Measurements from ENCODE around the gene AFF1.

The AFF1 gene

DNA sequence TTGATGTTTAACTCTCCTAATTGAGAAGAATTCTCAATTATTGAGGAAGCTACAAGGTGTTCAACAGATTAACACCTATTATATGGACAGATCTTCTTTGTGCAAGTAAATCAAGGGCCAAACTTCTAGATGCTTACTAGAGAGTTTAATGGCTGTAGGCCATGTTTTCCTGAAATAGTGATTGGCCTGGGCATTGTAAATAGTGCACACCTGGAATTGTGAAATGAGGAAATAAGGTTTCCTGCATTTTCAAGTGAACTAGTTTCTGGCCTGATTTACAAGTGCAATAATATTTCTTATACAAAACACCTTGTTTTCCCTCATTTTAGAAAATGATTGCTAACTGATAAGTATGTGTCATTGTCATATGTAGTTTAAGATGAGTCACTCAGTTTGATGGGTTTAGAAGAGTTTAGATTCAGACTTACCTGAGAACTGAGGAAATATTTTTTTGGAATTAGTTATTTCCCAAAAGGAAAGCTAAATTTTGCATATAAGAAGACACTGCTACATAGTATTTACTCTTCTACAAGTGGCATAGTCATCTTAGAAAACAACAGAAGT is 21.2 kb downstream of the AFF1 start:
- no peak for DNase-seq (ENCODE audit: low spot score)

DNA sequence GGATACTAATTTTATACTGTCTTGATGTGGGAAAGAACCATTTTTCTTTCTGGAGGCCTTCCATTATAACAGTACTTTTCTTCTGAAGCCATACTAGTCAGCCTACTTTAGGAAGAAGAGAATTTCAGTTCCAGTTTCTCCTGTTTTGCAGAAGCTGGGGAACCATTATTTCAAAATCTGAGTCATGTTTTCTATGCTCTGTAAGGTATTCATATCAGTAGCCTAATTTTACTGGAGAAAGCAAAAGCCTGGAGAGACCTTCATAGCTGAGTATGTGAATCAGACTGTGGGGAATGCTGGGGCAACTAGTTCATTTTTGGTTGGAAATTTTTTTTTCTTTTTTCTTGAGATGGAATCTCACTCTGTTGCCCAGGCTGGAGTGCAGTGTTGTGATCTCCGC is 22.4 kb downstream of the AFF1 start:
- DNase-seq (ENCODE audit: low spot score) = no peak

DNA sequence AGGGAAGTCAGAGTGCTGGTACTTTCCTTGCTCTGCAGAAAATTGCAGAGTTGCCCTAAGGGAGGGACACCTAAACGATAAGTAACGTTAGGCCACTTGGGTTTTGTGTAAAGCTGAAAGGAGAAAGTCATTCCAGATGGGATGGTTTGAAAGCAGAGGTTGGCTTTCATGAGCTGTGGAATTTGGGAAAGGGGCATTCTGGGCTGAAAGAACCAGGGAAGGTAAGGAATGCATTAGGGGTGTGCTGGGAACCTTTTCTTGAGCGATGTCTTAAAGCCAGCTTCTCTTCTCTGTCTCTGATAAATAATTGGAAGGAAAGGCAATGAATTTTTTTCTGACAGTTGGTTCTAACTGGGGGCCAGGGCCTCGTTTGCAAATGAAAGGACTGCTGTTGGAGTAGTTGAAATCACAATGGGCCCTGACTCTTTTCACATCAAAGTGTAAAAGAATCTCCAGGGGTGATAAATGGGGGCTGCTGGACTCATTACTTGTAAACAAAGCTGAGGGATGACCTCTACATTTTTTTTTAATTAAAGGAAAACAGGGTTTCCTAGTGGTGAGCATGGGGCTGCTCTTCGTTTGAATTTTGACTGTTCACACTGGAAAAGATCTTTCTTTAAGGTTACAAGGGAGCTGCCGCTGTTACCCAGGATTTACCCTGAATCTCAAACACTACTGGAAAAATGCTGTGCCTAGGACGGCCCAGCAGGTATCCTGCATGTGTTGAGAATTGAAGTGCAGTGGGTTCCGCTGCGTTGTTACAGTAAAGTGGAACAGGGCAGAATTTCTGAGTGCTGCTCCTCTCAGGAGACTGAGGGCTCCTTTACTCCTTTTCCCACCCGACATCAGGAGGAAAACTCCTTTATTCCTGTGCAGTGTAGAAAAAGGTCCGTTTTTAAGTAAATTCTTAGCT is 25.0 kb downstream of the AFF1 start:
- no peak for DNase-seq (ENCODE audit: low spot score)

DNA sequence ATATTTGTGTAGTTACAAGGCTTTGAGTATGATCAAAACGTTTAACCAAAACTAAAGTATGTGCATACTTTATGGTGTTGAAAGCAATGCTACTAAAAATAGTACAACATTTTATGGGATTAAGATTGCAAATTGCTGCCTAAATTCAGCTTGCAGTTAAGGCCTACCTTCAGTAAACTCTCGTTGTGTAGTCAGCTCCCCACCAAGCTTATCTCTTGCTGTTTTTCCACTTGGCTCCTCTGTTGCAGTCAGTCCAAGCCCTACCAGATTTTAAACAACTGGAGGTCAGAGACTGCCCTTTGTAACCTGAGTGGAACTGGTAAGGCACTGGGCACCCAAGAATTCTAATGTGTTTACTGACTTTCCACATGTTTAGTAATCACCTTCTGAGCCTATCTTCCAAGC is 25.7 kb downstream of the AFF1 start:
- no peak for DNase-seq (ENCODE audit: low spot score)

DNA sequence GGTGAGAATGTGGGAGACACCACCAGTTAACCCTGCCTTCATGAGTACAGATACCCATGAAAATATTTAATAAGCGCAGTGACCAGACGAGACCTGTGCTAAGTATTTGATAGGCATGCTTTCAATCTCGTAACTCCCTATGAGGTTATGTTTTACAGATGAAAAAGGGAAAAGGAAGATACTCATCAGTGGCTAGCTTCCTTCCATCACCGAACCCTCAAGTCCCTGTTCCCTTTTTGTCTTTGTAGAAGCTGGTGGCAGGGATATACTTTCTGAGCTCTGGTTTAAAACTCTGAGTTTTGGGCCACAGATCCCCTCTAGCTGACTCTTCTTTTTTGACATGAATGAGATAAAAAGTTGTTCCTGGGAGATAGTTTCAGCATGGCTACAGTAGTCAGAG is 26.3 kb downstream of the AFF1 start:
- no peak for DNase-seq (ENCODE audit: low spot score)

DNA sequence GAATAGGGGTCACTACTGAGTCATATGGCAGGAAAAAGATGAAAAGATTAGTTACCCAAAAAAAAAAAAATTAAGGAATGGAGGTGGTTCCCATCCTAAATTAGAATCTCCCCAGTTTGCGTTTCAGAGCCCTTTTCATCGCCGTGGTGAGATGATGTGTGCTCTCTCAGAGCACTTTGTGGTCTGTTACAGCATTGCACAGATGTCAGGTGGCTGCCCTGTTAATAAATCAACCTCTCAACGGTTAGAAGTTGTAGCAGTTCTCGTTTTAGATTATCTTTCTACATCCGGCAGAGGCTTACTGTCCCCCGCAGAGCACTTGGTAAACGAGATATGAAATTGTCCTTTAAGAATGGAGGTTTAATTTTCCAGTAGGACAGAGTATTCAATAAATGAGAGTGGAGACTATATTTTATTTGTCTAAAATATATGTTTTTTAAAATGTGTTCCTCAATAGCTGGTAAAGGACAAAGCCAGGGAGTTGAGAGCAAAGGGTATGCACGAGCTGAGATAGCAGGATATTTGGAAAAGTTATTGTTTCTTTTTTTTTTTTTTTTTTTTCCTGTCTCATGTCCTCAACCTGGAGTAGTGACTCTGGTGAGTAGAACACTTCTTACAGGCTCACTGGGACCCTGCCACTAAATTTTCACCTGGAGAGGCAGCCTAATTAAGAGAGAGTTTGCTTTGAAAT is 26.9 kb downstream of the AFF1 start:
- DNase-seq (ENCODE audit: low spot score) = peak; percentile 48

DNA sequence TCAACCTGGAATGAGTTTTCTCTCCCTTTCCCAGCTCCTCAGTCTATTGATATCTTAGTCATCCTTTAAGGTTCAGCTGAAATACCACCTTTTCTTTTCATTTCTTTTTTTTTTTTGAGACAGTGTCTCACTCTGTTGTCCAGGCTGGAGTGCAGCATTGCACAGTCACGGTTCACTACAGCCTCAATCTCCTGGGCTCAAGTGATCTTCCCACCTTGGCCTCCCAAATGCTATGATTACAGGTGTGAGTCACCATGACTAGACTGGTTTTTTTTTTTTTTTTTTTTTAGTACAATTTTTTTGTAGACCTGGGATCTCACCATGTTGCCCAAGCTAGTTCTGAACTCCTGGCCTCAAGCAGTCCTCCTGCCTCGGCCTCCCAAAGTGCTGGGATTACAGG is 28.9 kb downstream of the AFF1 start:
- no peak for DNase-seq (ENCODE audit: low spot score)

DNA sequence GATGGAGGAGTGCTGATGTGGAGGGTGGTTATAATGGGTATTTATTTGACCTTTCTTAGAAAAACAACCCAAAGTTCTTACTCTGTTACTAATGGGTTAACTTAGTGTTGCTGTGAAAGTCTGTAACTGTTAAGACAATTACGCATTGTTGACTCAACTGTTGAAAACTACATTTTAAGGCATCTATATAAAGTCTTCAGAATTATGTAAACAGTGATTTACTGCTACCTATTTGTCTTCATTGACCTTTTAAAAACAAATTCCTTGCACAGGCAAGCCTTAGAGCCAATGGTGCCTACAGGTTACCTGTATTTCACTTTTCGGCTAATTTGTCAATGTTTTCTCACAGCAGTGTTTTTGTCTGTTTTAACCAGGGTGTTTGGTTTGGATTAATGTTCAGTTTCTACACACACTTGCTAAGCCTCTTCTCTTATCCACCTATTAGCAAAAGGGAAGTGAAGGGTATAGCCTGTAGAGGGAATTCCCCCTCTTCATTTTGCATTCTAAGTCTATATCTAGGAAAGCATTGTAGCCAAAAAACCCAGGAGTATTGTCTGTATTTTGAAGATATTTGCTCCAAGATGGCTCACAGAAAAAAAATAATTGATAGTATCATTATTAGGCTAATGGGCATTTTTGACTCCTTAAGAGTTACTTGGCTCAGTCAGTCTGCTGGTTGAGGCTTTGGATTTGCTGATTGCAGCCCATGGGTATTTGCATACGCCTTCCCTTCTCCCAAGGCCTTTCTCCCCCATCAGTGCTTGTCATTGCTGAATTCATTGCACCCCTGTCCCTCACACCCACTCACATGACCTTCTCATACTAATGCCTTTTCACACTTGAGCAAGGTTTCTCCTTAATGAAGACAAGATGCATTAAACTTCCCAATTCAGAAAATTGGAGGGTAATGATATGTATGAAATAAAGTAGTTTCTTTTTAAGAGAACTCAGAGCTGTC is 30.5 kb downstream of the AFF1 start:
- DNase-seq (ENCODE audit: low spot score) = no peak

DNA sequence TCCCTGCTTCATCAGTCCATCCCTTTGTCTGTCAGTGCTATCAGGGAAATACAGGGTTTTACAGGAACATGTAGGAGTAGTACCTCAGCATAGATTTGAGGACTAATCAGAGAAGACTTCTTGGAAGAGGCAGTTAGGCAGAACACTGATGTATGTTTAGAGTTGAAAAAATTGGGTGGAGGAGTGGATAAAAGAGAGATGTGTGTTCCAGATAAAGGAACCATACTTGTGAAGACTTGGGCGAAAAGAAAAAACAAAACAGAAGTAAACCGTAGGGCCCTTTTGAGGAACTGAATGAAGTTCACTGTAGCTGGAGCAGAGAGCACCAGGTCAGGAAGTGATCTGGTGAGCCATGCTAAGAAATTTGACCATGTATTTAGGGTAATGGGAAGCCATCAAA is 32.3 kb downstream of the AFF1 start:
- no peak for DNase-seq (ENCODE audit: low spot score)

DNA sequence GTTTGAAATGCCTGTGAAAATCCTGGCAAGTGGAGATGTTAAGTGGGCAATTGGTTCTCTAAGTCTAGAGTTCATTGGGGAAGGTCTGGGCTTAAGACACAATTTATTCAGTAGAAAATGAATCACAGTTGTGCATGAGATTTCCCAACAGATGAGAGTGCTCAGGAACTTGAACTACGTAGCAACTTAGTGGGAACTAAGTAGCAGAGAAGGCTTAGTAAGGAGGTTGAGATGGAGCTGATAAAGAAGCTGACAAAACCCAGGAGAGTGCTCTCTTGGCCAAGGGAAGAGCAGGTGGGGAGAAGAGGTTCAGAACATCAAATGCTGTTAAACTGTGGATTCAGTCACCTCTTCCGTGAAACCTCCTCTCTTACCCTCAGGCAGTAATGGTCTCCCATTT is 33.0 kb downstream of the AFF1 start:
- DNase-seq (ENCODE audit: low spot score) = no peak

DNA sequence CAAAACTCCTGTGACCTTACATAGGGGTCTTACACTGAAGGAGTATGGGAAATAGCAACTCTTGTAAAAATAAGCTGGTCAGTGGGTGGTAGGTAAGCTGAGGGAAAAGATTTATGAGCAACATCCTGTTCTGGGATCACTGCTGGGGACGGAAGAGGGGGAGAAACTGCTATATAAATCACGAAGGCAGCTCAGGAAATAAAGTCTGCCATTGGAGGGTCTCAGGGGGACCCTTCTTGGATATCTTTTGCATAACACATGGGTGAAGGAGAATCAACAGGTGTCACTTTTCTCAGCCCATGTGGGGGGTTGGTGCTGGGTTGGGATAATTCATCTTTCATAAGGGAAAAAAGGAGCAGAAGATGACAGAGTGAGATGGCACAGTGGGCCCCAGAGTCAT is 33.7 kb downstream of the AFF1 start:
- no peak for DNase-seq (ENCODE audit: low spot score)

DNA sequence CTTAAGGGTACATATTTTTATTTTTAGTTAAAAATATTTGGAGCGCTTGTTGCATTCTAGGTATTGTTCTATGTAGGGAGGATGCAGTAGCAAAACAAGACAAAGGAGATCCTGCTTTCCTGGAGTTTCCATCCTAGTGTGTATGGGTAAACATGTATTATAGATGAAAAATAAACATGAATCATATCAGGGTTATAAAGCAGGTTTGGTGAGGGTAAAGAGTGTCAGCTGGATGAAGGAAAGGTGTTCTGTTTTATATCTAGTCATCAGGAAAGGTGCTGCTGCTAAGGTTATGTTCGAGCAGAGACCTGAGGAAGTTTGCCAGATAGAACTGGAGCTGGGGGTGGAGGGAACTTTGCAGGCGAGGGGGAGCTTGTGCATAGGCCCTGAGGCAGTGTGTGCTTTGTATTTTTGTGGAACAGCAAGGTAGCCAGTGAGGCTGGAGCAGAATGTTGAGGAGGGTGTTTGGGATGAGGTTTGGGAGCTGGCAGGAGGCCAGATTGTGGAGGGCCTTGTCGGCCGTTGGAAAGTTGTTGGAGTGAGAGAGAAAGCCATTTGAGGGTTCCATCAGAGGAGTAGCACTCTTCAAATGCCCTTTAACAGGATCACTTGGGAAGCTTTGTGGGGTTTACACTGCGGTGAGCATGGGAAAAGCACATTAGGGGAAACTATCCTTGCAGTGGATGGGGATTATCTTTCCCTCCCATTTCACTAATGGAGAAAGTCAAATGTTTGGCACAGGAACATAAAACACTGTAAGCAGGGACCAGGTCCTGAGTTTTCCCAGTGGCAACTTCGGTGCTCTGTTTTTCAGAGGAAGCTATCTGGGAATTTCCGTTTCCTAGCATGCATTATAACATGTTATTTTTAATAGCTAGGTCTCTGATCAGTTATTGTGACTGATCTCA is 35.9 kb downstream of the AFF1 start:
- no peak for DNase-seq (ENCODE audit: low spot score)

DNA sequence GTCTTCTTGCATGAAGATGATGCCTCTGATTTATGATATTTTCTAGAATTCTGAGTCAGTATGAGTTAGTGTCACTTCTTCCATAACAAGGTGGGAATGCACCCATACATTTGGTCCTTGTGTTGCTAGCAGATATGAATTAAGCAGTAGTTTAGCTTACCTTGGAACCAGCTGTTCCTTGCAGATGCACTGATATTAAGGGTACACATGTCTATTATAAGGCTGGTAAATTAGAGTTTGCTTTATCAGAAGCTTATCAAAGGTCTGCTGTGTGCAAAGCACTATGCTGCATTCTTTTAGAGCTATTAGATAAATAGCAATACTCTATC is 36.5 kb downstream of the AFF1 start:
- DNase-seq (ENCODE audit: low spot score) = no peak

DNA sequence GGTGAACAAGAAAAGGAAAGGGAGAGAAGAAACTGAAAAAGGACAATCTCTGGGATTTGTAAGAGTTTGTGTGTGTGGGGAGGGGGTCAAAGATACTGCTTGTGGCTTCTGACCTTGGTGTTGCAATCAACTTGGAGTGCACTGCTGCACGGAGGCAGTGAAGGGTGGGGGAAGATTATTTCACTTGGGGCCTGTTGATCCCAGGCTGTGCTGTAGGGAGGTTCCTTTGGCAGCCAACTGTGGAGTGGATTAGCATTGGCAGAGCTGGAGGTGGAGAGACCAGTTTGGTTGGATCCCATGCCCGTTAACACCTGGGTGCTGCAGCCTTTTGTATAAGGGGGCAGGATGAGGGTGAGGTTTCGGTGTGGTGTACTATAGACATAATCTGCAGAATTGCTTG is 38.2 kb downstream of the AFF1 start:
- no peak for DNase-seq (ENCODE audit: low spot score)

DNA sequence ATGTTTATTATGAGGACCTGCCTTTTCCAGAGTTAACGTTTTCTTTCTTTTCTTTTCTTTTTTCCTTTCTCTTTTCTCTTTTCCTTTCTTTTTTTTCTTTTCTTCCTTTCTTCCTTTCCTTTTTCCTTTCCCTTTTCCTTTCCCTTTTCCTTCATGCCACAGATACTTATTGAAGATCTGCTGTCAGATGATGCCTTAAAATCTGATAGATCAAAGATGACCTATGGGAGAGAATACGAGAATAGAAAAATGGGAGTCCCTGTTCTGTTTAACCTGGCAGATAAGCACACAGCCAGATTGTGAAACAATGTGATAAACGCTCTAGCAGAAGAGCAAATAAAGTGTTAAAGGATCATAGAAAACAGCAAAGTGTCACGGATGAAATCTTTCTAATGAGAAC is 38.9 kb downstream of the AFF1 start:
- no peak for DNase-seq (ENCODE audit: low spot score)

DNA sequence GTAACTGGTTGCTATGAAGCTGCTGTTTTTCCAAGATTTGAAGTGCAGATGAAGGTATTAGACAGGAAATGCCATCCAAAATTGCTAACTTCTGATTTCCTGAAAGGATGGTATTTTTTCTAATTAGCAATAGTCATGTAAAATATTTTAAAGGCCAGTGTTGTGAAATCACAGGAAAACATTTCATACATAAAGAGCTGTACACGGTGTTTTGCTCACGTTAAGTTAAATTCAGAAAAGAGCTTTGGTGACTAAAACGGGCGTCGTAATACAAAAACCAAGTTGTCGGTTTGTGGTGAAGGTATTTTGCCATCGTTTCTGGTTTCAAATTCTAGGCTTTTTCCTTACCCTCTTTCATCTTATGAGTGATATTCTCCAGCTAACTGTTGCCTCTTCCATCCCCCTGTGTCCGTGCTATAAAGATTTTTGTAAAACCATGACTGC is 39.8 kb downstream of the AFF1 start:
- no peak for DNase-seq (ENCODE audit: low spot score)

DNA sequence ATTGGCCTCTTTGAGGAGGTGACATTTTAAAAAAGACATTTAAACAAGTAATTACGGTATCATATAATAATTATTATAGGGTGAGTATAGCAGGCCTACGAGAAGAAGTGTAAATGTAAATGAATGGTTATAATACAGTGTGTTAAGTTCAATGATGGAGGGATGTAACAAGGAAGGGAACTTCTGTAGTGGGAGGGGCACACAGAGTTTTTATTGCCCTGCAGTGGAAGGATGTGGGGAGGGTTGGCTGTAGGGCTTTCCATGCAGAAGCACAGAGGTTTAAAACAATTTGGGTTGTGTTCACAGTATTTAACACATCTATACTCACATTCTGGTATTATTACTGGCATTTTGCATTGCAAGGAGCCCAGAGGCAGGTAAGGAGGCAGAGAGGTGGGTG is 41.1 kb downstream of the AFF1 start:
- DNase-seq (ENCODE audit: low spot score) = no peak

DNA sequence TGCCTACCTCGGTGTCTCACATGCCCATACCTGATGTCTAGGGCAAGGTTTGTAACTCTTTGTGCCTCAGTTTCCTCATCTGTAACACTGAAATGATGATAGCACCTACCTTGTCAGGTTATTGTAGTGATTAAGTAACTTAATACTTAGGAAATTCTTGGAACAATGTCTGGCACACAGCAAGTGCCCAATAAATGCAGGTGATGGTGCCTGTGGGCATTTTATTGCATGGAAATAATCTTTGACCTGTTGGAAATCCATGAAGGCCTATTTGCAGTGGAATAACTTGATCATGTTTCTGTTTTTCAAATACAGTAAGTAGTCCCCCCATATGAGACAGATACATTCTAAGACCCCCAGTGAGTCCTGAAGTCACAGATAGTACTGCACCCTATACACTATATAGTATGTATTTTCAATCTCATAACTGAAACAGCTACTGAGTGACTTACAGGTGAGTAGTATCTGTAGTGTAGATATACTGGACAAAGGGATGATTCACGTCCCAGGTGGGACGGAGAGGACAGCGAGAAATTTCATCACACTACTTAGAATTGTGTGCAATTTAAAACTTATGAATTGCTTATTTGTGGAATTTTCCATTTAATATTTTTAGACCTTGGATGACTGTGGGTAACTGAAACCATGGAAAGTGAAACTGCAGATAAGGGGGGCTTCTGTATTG is 42.1 kb downstream of the AFF1 start:
- DNase-seq (ENCODE audit: low spot score) = no peak

DNA sequence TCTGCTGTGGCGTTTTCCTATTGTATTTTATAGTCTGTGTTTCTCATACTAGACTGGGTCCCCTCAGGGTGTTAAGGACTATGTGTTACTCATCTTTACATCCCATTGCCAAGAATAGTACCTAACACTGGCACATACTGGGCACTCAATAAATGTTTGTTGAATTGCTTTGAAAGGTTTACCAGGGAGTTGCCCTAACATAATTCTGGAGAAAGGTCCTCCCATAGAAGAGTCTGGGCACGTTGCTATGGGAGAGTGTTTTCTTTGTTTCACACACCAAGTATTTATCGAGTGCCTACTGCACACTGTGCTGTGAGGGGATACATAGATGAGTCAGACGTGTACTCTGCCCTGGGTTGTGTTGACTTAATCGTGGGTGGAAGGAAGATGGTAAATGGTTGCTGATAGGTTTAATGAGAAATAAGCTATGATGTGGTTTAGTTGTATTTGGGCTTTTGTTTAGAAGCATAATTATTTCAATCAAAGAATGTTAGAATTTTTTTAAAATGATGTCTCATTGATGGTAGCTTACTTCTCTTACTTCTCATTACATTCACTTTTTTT is 42.9 kb downstream of the AFF1 start:
- peak; percentile 94 for DNase-seq (ENCODE audit: low spot score)

DNA sequence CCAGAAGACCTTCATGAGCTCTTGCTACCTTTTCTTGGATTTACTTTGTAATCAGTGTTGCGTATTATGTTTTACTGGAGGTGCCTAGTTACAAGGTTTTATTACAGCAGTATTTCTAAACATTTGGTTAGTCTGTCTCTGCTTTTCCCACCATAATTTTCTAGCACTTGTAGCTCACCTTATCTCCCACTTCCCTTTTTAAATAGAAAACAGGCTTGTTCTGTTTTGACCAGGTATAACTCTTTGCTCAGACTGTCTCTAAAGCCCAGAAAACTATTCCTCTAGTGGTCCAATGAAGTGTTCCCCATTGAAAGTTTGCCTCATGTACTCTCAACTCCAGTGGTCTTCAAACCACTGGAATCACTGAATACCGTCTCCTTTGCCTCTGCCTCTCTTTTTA is 43.9 kb downstream of the AFF1 start:
- DNase-seq (ENCODE audit: low spot score) = no peak
